Liver (tissue), 9 donors: ENCODE measurements around the gene SFT2D1. TPM values are rescaled to one million over a fixed set of nuclear protein-coding genes. Genes with fewer than 3 reads are reported as not detected.

Experiments used
- DNase-seq: peaks from one replicate; pipeline ENCODE4 v3.0.0-alpha.2; 2017; ENCODE audit warnings: low spot score
- H3K27ac ChIP-seq, 2 donors: one replicate each; pipeline ENCODE4 v1.7.0; 2013; ENCODE audit warnings: inconsistent platforms in 2 of 2, low read length in 2 of 2, control low read depth in 1 of 2, low read depth in 1 of 2, mild to moderate bottlenecking in 1 of 2
- H3K27me3 ChIP-seq, 4 donors: one replicate each; pipeline versions ENCODE4 v1.6.1 to v1.7.0; 2013; ENCODE audit warnings: low read length in 3 of 4, inconsistent platforms in 1 of 4, mild to moderate bottlenecking in 1 of 4, moderate library complexity in 1 of 4; ENCODE audit not compliant: control insufficient read depth in 4 of 4, insufficient read depth in 4 of 4
- H3K36me3 ChIP-seq, 4 donors: one replicate each; pipeline versions ENCODE4 v1.6.1 to v1.7.0; 2013; ENCODE audit warnings: low read length in 3 of 4, mild to moderate bottlenecking in 3 of 4, low read depth in 1 of 4, moderate library complexity in 1 of 4; ENCODE audit not compliant: control insufficient read depth in 4 of 4, insufficient read depth in 3 of 4
- H3K4me1 ChIP-seq, 4 donors: one replicate each; pipeline versions ENCODE4 v1.6.1 to v1.7.0; 2013; ENCODE audit warnings: low read length in 3 of 4, mild to moderate bottlenecking in 3 of 4, moderate library complexity in 1 of 4; ENCODE audit not compliant: control insufficient read depth in 4 of 4, insufficient read depth in 4 of 4
- H3K4me3 ChIP-seq, 3 donors: one replicate each; pipeline versions ENCODE4 v1.6.1 to v1.7.0; 2013; ENCODE audit warnings: low read length in 3 of 3, control low read depth in 1 of 3, low read depth in 1 of 3, mild to moderate bottlenecking in 1 of 3
- H3K9ac ChIP-seq, 2 donors: one replicate each; pipeline ENCODE4 v1.7.0; 2013; ENCODE audit warnings: low read length in 2 of 2, mild to moderate bottlenecking in 2 of 2, moderate library complexity in 2 of 2, control low read depth in 1 of 2, low read depth in 1 of 2
- H3K9me3 ChIP-seq, 4 donors: one replicate each; pipeline versions ENCODE4 v1.6.1 to v1.7.0; 2013; ENCODE audit warnings: low read length in 3 of 4; ENCODE audit not compliant: control insufficient read depth in 4 of 4
- EGR1 ChIP-seq, 2 donors: IDR thresholded peaks; 2 replicates each; pipeline ENCODE4 v1.6.1; 2016 to 2018; ENCODE audit warnings: antibody characterized with exemption in 2 of 2, low read depth in 2 of 2
- FOXA1 ChIP-seq: IDR thresholded peaks from 2 replicates; pipeline ENCODE4 v1.6.1; 2016; ENCODE audit warnings: antibody characterized with exemption
- FOXA2 ChIP-seq: IDR thresholded peaks from 2 replicates; pipeline ENCODE4 v1.6.1; 2016; ENCODE audit warnings: antibody characterized with exemption
- GABPA ChIP-seq, 2 donors: IDR thresholded peaks in 1 of 2; conservative IDR thresholded peaks in 1 of 2; 2 replicates each; pipeline ENCODE4 v1.6.1; 2016; ENCODE audit warnings: antibody characterized with exemption in 2 of 2, mild to moderate bottlenecking in 1 of 2, moderate library complexity in 1 of 2
- HNF4A ChIP-seq, 2 donors: conservative IDR thresholded peaks; 2 replicates each; pipeline ENCODE4 v1.6.1; 2016; ENCODE audit warnings: antibody characterized with exemption in 2 of 2, mild to moderate bottlenecking in 2 of 2
- HNF4G ChIP-seq: IDR thresholded peaks from 2 replicates; pipeline ENCODE4 v1.6.1; 2016; ENCODE audit warnings: antibody characterized with exemption
- JUND ChIP-seq, 2 donors: IDR thresholded peaks; 2 replicates each; pipeline ENCODE4 v1.6.1; 2016; ENCODE audit warnings: antibody characterized with exemption in 2 of 2
- MAX ChIP-seq: IDR thresholded peaks from 2 replicates; pipeline ENCODE4 v1.6.1; 2016; ENCODE audit warnings: antibody characterized with exemption
- NR2F2 ChIP-seq: IDR thresholded peaks from 2 replicates; pipeline ENCODE4 v1.6.1; 2016; ENCODE audit warnings: antibody characterized with exemption
- RAD21 ChIP-seq, 2 donors: IDR thresholded peaks; 2 replicates each; pipeline ENCODE4 v1.6.1; 2016; ENCODE audit warnings: antibody characterized with exemption in 2 of 2, mild to moderate bottlenecking in 2 of 2
- RXRA ChIP-seq, 2 donors: IDR thresholded peaks; 2 replicates each; pipeline ENCODE4 v1.6.1; 2017 to 2018; ENCODE audit warnings: antibody characterized with exemption in 2 of 2, mild to moderate bottlenecking in 1 of 2
- SP1 ChIP-seq: IDR thresholded peaks from 2 replicates; pipeline ENCODE4 v1.6.1; 2018; ENCODE audit warnings: antibody characterized with exemption, mild to moderate bottlenecking
- TAF1 ChIP-seq: conservative IDR thresholded peaks from 2 replicates; pipeline ENCODE4 v1.6.1; 2016; ENCODE audit warnings: antibody characterized with exemption, mild to moderate bottlenecking
- YY1 ChIP-seq: IDR thresholded peaks from 2 replicates; pipeline ENCODE4 v1.6.1; 2016; ENCODE audit warnings: antibody characterized with exemption, mild to moderate bottlenecking
- WGBS: extraction: QIAGEN DNeasy Blood & Tissue Kit; methylation state at CpG from one replicate; pipeline ENCODE4 v1.1.7; 2013; 5-methylcytosine and 5-hydroxymethylcytosine counted together
- polyA plus RNA-seq, 2 donors: library from polyadenylated mRNA; stranded (reverse) in 1 of 2; unstranded in 1 of 2; fragments of 200-250 nt in 1 of 2; fragments of >200 nt in 1 of 2; fragmentation: Nextera tagmentation in 1 of 2; extraction: Ambion mirVana in 1 of 2; gene quantifications; one replicate each; pipeline versions ENCODE4 v1.2.1 to v1.2.3, GENCODE V29; 2013 to 2015
- total RNA-seq, 2 donors: library from RNA; depleted of rRNA; stranded (reverse); fragments of >200 nt; gene quantifications; one replicate each; pipeline ENCODE4 v1.2.3, GENCODE V29; 2014
- TF ChIP-seq, protein P1 (sequence below): IDR thresholded peaks from 2 replicates; pipeline ENCODE4 v1.6.1; 2016; ENCODE audit warnings: antibody characterized with exemption
- TF ChIP-seq, protein P2 (sequence below): IDR thresholded peaks from 2 replicates; pipeline ENCODE4 v1.6.1; 2016; ENCODE audit warnings: antibody characterized with exemption
- TF ChIP-seq, protein P3 (sequence below): fragments of 150-350 bp; IDR thresholded peaks from 2 replicates; pipeline ENCODE4 v1.5.1; 2017; ENCODE audit warnings: improper control_type of control experiment, low read depth, low read length; ENCODE audit not compliant: missing input control
- TF ChIP-seq, protein P4 (sequence below): IDR thresholded peaks from 2 replicates; pipeline ENCODE4 v1.6.1; 2016; ENCODE audit warnings: antibody characterized with exemption, mild to moderate bottlenecking
- donor health status: healthy.
- donor health status: healthy.
- donor health status: healthy.
- donor health status: healthy.
- donor health status: healthy.

SFT2D1 gene
- total and polyA plus RNA-seq, 4 donors = 9.5 to 16.6 (median 15.2) TPM

DNA sequence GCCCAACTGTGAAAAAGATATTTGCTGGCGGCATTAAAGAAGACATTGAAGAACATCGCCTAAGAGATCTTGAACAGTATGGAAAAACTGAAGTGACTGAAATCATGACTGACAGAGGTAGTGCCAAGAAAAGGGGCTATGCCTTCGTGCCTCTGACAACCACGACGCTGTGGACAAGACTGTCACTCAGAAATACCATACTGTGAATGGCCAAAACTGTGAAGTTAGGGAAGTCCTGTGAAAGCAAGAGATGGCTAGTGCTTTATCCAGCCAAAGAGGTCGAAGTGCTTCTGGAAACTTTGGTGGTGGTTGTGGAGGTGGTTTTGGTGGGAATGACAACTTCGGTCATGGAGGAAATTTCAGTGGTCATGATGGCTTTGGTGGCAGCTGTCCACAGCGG lies 7.5 kb downstream of the SFT2D1 start:
- no peak overlapping the region for H3K27ac ChIP-seq
- H3K27me3 ChIP-seq = no peaks in the 10 kb centered on the region
- no peak overlapping the region for H3K9ac ChIP-seq
- H3K36me3 ChIP-seq = peaks cover 0 to 13% (median 10%) of the 10 kb centered on the region in 4 donors
- peaks cover 3 to 17% (median 6%) of the 10 kb centered on the region in 4 donors for H3K4me1 ChIP-seq
- 96% methylated on average over 8 of the region's 8 CpGs for WGBS
- no peak overlapping the region for H3K4me3 ChIP-seq
- TF ChIP-seq TAF1 (no peak), FOXA2 (no peak), MAX (no peak), FOXA1 (no peak), EGR1 (IDR thresholded peaks at IDR 0.05; ENCODE audit: low read depth in 2 of 2) (no peak), NR2F2 (no peak), YY1 (no peak), GABPA (IDR thresholded peaks at IDR 0.05 in 1 of 2, conservative IDR thresholded peaks at IDR 0.05 in 1 of 2) (no peak), SP1 (no peak), RXRA (IDR thresholded peaks at IDR 0.05) (no peak), RAD21 (IDR thresholded peaks at IDR 0.05) (no peak), JUND (IDR thresholded peaks at IDR 0.05) (no peak), HNF4G (no peak), HNF4A (conservative IDR thresholded peaks at IDR 0.05) (no peak)
- TF ChIP-seq, protein P1, sequence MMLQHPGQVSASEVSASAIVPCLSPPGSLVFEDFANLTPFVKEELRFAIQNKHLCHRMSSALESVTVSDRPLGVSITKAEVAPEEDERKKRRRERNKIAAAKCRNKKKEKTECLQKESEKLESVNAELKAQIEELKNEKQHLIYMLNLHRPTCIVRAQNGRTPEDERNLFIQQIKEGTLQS = no peak
- TF ChIP-seq, protein P2, sequence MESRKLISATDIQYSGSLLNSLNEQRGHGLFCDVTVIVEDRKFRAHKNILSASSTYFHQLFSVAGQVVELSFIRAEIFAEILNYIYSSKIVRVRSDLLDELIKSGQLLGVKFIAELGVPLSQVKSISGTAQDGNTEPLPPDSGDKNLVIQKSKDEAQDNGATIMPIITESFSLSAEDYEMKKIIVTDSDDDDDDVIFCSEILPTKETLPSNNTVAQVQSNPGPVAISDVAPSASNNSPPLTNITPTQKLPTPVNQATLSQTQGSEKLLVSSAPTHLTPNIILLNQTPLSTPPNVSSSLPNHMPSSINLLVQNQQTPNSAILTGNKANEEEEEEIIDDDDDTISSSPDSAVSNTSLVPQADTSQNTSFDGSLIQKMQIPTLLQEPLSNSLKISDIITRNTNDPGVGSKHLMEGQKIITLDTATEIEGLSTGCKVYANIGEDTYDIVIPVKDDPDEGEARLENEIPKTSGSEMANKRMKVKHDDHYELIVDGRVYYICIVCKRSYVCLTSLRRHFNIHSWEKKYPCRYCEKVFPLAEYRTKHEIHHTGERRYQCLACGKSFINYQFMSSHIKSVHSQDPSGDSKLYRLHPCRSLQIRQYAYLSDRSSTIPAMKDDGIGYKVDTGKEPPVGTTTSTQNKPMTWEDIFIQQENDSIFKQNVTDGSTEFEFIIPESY = no peak
- TF ChIP-seq, protein P3, sequence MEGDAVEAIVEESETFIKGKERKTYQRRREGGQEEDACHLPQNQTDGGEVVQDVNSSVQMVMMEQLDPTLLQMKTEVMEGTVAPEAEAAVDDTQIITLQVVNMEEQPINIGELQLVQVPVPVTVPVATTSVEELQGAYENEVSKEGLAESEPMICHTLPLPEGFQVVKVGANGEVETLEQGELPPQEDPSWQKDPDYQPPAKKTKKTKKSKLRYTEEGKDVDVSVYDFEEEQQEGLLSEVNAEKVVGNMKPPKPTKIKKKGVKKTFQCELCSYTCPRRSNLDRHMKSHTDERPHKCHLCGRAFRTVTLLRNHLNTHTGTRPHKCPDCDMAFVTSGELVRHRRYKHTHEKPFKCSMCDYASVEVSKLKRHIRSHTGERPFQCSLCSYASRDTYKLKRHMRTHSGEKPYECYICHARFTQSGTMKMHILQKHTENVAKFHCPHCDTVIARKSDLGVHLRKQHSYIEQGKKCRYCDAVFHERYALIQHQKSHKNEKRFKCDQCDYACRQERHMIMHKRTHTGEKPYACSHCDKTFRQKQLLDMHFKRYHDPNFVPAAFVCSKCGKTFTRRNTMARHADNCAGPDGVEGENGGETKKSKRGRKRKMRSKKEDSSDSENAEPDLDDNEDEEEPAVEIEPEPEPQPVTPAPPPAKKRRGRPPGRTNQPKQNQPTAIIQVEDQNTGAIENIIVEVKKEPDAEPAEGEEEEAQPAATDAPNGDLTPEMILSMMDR = no peak
- TF ChIP-seq, protein P4, sequence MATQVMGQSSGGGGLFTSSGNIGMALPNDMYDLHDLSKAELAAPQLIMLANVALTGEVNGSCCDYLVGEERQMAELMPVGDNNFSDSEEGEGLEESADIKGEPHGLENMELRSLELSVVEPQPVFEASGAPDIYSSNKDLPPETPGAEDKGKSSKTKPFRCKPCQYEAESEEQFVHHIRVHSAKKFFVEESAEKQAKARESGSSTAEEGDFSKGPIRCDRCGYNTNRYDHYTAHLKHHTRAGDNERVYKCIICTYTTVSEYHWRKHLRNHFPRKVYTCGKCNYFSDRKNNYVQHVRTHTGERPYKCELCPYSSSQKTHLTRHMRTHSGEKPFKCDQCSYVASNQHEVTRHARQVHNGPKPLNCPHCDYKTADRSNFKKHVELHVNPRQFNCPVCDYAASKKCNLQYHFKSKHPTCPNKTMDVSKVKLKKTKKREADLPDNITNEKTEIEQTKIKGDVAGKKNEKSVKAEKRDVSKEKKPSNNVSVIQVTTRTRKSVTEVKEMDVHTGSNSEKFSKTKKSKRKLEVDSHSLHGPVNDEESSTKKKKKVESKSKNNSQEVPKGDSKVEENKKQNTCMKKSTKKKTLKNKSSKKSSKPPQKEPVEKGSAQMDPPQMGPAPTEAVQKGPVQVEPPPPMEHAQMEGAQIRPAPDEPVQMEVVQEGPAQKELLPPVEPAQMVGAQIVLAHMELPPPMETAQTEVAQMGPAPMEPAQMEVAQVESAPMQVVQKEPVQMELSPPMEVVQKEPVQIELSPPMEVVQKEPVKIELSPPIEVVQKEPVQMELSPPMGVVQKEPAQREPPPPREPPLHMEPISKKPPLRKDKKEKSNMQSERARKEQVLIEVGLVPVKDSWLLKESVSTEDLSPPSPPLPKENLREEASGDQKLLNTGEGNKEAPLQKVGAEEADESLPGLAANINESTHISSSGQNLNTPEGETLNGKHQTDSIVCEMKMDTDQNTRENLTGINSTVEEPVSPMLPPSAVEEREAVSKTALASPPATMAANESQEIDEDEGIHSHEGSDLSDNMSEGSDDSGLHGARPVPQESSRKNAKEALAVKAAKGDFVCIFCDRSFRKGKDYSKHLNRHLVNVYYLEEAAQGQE = no peak
- no peak for DNase-seq
- H3K9me3 ChIP-seq = no peaks in the 10 kb centered on the region
